GM23338 (cell line): ENCODE data around the gene RPL31.

Source experiments
- CREB1 ChIP-seq: fragments of 250-450 bp; sonication (Bioruptor Pico); IDR thresholded peaks from 2 replicates; pipeline ENCODE4 v1.5.0; 2020; ENCODE audit warnings: low read depth, mild to moderate bottlenecking, moderate library complexity
- CTCF ChIP-seq, 2 experiments: fragments of 200-600 bp in 1 of 2; sonication (generic) in 1 of 2; conservative IDR thresholded peaks; 2 replicates each; pipeline versions ENCODE4 v1.5.1 to v1.6.1; 2016 to 2017; ENCODE audit warnings: antibody characterized with exemption in 2 of 2, low read depth in 2 of 2, mild to moderate bottlenecking in 2 of 2, moderate library complexity in 1 of 2
- ETS1 ChIP-seq: IDR thresholded peaks from 2 replicates; pipeline ENCODE4 v1.6.1; 2016; ENCODE audit warnings: antibody characterized with exemption
- EZH2 ChIP-seq: fragments of 200-600 bp; sonication (generic); IDR thresholded peaks from one replicate; pipeline ENCODE4 v1.8.0; 2017; ENCODE audit warnings: antibody characterized with exemption, mild to moderate bottlenecking, low read depth; ENCODE audit not compliant: unreplicated experiment
- EZH2phosphoT487 ChIP-seq: fragments of 200-600 bp; sonication (generic); IDR thresholded peaks from one replicate; pipeline ENCODE4 v1.8.1; 2018; ENCODE audit warnings: antibody characterized with exemption; ENCODE audit not compliant: unreplicated experiment
- JUNB ChIP-seq: IDR thresholded peaks from one replicate; pipeline ENCODE4 v1.6.1; 2016; ENCODE audit warnings: antibody characterized with exemption; ENCODE audit not compliant: unreplicated experiment
- NANOG ChIP-seq: IDR thresholded peaks from 2 replicates; pipeline ENCODE4 v1.6.1; 2016; ENCODE audit warnings: antibody characterized with exemption, borderline replicate concordance
- POLR2AphosphoS5 ChIP-seq: IDR thresholded peaks from 2 replicates; pipeline ENCODE4 v1.6.1; 2016; ENCODE audit warnings: antibody characterized with exemption, low read depth
- REST ChIP-seq: IDR thresholded peaks from one replicate; pipeline ENCODE4 v1.6.1; 2018; ENCODE audit warnings: antibody characterized with exemption; ENCODE audit not compliant: unreplicated experiment
- STAT1 ChIP-seq: IDR thresholded peaks from one replicate; pipeline ENCODE4 v1.6.1; 2016; ENCODE audit warnings: antibody characterized with exemption; ENCODE audit not compliant: unreplicated experiment
- ZNF114 ChIP-seq: fragments of 250-450 bp; sonication (Bioruptor Pico); IDR thresholded peaks from 2 replicates; pipeline ENCODE4 v1.5.0; 2020; ENCODE audit warnings: mild to moderate bottlenecking, moderate library complexity
- ZNF331 ChIP-seq: fragments of 250-450 bp; sonication (Bioruptor Pico); IDR thresholded peaks from 2 replicates; pipeline ENCODE4 v1.5.0; 2020; ENCODE audit warnings: low read depth, mild to moderate bottlenecking, moderate library complexity

GRCh38 chr2:100980046-100980445, 22.0 kb upstream of the RPL31 start:
- TF ChIP-seq EZH2phosphoT487 (no peak), POLR2AphosphoS5 (no peak), CTCF (conservative IDR thresholded peaks at IDR 0.05; ENCODE audit: low read depth in 2 of 2) (no peak), ETS1 (no peak), EZH2 (no peak), REST (no peak), JUNB (no peak), CREB1 (CRISPR knock-in tag) (no peak), ZNF114 (no peak), ZNF331 (CRISPR knock-in tag) (no peak), STAT1 (no peak), NANOG (no peak)
